ENCODE results near the gene PCDHGA1.
"Not testable (repeated sequence)": the region's sequence is repeated elsewhere in the genome, so short reads cannot be mapped to it uniquely, and the experiment has no call there.

PCDHGA1 gene

GRCh38 chr5:141330299-141331080, at the start of gene PCDHGA1:
Gene PCDHGA1 (plus strand): TSS chr5:141330514.
- peak; percentile 42; the same call in 1 of the 2 replicates for TF ChIP-seq CTCF (IDR thresholded peaks at IDR 0.05; ENCODE audit: low read depth, low read length)
- peak; percentile 31 for DNase-seq
- Histone ChIP-seq H3K9me3 (ENCODE audit: severe bottlenecking) (peaks cover 18% of the 10 kb centered on the region), H3K27me3 (ENCODE audit: insufficient read depth, low read depth, severe bottlenecking) (no peaks in the 10 kb centered on the region), H3K36me3 (no peaks in the 10 kb centered on the region), H3K4me3 (ENCODE audit: low read depth, low read length) (no peak within 1 kb of the TSS), H3K27ac (no peak within 1 kb of the TSS)

GRCh38 chr5:141298376-141298775, 31.9 kb upstream of the PCDHGA1 start:
- H3K36me3 ChIP-seq: no peaks in the 10 kb centered on the region
- no peak for DNase-seq
- H3K4me3 ChIP-seq (ENCODE audit: low read depth, low read length): no peak overlapping the region
- no peak overlapping the region for H3K27ac ChIP-seq
- no peak for TF ChIP-seq CTCF (IDR thresholded peaks at IDR 0.05; ENCODE audit: low read depth, low read length)
- H3K27me3 ChIP-seq (ENCODE audit: insufficient read depth, low read depth, severe bottlenecking): no peaks in the 10 kb centered on the region
- no peaks in the 10 kb centered on the region for H3K9me3 ChIP-seq (ENCODE audit: severe bottlenecking)

- Histone ChIP-seq H3K4me3 (ENCODE audit: low read depth, low read length) (no peak within 1 kb of the TSS), H3K9me3 (ENCODE audit: severe bottlenecking) (peaks cover 2% of the 10 kb centered on the region), H3K27ac (no peak within 1 kb of the TSS), H3K36me3 (no peaks in the 10 kb centered on the region), H3K27me3 (ENCODE audit: insufficient read depth, low read depth, severe bottlenecking) (no peaks in the 10 kb centered on the region)
- TF ChIP-seq CTCF (IDR thresholded peaks at IDR 0.05; ENCODE audit: low read depth, low read length): no peak
- DNase-seq: no peak
Observed at GRCh38 chr5:141303756-141304155, 26.6 kb upstream of the PCDHGA1 start, which contains the start of gene SLC25A2. Gene SLC25A2 (minus strand): TSS chr5:141304049. CDS start chr5:141303865, 184 bp downstream.

- TF ChIP-seq CTCF (IDR thresholded peaks at IDR 0.05; ENCODE audit: low read depth, low read length): no peak
- DNase-seq: no peak
- no peaks in the 10 kb centered on the region for H3K36me3 ChIP-seq
- no peak overlapping the region for H3K27ac ChIP-seq
- peaks cover 2% of the 10 kb centered on the region for H3K9me3 ChIP-seq (ENCODE audit: severe bottlenecking)
- H3K27me3 ChIP-seq (ENCODE audit: insufficient read depth, low read depth, severe bottlenecking): no peaks in the 10 kb centered on the region
- no peak overlapping the region for H3K4me3 ChIP-seq (ENCODE audit: low read depth, low read length)
Observed at GRCh38 chr5:141306630-141307029, 23.7 kb upstream of the PCDHGA1 start.

GRCh38 chr5:141313711-141314110, 16.6 kb upstream of the PCDHGA1 start:
- Histone ChIP-seq H3K27ac (no peak overlapping the region), H3K36me3 (peaks cover 23% of the 10 kb centered on the region), H3K27me3 (ENCODE audit: insufficient read depth, low read depth, severe bottlenecking) (no peaks in the 10 kb centered on the region), H3K9me3 (ENCODE audit: severe bottlenecking) (peaks cover 11% of the 10 kb centered on the region), H3K4me3 (ENCODE audit: low read depth, low read length) (no peak overlapping the region)
- no peak for TF ChIP-seq CTCF (IDR thresholded peaks at IDR 0.05; ENCODE audit: low read depth, low read length)
- DNase-seq: no peak

- not testable (repeated sequence) for DNase-seq; H3K4me3 ChIP-seq (ENCODE audit: low read depth, low read length); H3K27ac ChIP-seq; H3K27me3 ChIP-seq (ENCODE audit: insufficient read depth, low read depth, severe bottlenecking)
- H3K36me3 ChIP-seq: peaks cover 39% of the 10 kb centered on the region
- peaks cover 29% of the 10 kb centered on the region for H3K9me3 ChIP-seq (ENCODE audit: severe bottlenecking)
Observed at GRCh38 chr5:141316963-141317362, 13.4 kb upstream of the PCDHGA1 start.

All from WERI-Rb-1 (cell line).